GM21576 (cell line): ENCODE data around the gene APOC1.
A peak's percentile ranks its signal among the peaks of the same experiment; 100 is the strongest.
"Not testable (repeated sequence)": the region's sequence is repeated elsewhere in the genome, so short reads cannot be mapped to it uniquely, and the experiment has no call there.

Source experiments
- ATAC-seq: cut with Tn5 transposase; IDR thresholded peaks from one replicate; pipeline ENCODE4 v1.9.1; 2021; ENCODE audit warnings: mild to moderate bottlenecking, moderate library complexity; ENCODE audit not compliant: unreplicated experiment

APOC1 gene

DNA sequence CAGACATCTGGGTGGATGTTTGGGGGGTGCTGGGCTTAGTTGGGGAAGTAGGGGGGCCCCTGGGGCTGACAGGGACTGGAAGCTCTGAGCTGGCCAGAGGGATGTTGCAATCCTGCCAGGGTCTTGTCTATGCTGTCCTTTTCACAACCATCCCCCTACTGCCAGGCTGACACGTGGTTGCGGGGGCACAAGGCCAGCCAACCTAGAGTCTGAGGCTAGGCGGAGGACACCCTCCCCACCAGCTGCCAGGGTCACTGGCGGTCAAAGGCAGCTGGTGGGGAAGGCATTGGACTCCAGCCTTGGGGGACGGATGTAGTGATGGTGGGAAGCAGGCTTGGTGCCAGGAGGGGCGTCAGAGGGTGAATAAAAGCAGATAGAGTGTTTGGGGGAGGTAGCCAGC lies 1.6 kb upstream of the APOC1 start:
- no peak for ATAC-seq

DNA sequence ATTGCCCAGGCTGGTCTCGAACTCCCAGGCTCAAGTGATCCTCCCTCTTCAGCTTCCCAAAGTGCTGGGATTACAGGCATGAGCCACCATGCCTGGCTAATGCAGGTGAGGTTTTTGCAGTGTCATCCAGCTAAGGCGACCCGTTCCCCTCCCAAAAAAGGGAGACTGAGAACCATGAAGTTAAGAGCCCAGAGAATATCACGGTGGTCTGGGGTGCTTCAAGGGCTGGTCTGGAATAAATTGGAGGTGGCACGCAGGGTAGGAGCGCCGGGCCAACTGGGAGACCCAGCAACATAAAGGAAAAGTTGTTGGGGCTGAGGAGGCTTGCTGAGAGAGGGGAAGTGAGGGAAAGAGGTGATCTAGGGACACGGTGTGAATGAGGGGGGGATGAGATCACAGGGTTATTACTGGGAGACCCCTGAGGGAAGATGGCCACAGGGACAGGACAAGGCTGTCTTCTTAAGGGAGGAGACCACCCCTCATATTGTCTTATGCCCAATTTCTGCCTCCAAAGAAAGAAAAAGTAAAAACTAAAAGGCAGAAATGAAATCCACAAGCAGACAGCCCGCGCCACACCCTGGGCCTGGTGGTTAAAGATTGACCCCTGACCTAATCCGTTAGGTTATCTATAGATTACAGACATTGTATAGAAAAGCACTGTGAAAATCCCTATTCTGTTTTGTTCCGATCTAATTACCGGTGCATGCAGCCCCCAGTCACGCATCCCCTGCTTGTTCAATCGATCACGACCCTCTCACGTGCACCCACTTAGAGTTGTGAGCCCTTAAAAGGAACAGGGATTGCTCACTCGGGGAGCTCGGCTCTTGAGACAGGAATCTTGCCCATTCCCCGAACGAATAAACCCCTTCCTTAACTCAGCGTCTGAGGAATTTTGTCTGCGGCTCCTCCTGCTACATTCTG lies 636 bp upstream of the APOC1 start:
- not testable (repeated sequence) for ATAC-seq

- ATAC-seq: no peak
Measured at GRCh38 chr19:44924243-44924725, 9.9 kb downstream of the APOC1 start.

DNA sequence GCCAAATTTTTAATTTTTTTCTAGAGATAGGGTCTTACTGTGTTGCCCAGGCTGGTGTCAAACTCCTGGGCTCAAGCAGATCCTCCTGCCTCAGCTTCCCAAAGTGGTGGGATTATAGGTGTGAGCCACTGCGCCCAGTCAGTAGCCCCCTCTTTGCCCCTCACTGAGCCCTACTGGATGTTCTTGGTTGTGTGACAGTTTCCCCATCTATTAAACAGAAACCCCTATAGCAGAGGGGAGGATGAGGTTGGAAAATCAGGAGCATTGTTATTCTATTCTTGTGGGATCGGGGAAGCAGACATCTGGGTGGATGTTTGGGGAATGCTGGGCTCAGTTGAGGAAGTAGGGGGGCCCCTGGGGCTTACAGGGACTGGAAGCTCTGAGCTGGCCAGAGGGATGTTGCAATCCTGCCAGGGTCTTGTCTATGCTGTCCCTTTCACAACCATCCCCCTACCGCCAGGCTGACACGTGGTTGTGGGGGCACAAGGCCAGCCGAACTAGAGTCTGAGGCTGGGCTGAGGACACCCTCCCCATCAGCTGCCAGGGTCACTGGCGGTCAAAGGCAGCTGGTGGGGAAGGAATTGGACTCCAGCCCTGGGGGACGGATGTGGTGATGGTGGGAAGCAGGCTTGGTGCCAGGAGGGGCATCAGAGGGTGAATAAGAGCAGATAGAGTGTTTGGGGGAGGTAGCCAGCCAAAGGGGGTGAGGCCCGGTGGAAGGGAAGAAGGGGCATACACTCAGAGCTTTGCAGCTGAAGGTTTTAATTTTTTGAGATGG lies 10.9 kb downstream of the APOC1 start:
- ATAC-seq: no peak

GRCh38 chr19:44926245-44927077 lies 12.1 kb downstream of the APOC1 start:
- not testable (repeated sequence) for ATAC-seq

- ATAC-seq: no peak
Measured at GRCh38 chr19:44927746-44928145, 13.3 kb downstream of the APOC1 start.

DNA sequence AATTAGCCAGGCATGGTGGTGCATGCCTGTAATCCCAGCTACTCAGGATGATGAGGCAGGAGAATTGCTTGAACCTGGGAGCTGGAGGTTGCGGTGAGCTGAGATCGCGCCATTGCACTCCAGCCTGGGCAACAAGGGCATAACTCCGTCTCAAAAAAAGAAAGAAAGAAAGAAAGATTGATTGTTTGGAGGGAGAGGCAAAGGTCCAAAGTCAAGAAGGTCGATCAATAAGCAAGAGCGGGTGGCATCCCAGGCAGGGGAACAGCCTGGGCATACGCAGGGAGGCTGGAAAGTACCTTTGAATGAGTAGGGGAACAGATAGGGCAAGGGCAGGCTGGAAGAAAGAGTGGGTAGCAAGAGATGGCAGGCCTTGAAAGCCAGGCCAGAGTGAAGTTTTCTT lies 15.7 kb downstream of the APOC1 start:
- ATAC-seq: no peak

DNA sequence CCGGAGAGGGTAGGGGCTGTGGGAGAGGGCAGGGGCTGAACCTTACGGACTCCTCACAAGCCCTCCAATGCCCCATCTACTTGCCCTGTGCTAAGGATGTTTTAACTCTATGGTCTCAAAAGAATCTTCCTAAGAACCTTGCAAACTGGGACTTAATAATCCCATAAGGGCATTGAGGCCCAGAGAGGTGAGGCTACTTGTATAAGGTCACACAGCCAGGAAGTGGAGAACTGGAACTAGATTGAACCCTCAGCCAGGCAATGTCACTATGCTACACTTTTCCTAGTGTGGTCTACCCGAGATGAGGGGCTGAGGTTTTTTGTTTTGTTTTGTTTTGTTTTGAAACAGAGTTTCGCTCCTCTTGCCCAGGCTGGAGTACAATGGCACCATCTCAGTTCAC lies 17.1 kb downstream of the APOC1 start:
- ATAC-seq: no peak

- no peak for ATAC-seq
Measured at GRCh38 chr19:44939668-44940067, 25.3 kb downstream of the APOC1 start.

DNA sequence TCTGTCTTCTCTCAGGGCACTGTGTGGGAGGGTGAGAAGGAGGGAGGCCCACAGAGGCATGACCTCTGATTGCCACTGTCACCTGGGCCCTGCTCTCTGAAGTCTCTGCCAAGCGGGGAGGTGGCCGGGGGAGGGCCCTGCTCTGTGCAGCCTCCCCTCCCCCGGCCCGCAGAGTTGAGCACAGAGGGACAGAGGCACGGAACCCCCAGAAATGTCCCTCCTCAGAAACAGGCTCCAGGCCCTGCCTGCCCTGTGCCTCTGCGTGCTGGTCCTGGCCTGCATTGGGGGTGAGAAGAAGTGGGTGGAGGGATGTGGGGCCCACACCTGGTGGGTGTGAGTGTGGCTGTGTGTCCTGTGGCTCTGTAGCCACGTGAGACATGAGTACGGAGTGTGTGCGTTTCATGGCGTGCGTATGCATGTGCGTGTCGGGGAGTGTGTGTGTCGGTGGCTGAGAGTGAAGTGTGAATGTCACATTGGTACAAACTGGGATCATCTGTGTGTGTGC lies 27.7 kb downstream of the APOC1 start, which contains the start of gene APOC4:
TSS of gene APOC4 (plus strand) at position 171 of the 505 bp plus-strand sequence. CDS start at position 212, 41 bp downstream.
- ATAC-seq: no peak

DNA sequence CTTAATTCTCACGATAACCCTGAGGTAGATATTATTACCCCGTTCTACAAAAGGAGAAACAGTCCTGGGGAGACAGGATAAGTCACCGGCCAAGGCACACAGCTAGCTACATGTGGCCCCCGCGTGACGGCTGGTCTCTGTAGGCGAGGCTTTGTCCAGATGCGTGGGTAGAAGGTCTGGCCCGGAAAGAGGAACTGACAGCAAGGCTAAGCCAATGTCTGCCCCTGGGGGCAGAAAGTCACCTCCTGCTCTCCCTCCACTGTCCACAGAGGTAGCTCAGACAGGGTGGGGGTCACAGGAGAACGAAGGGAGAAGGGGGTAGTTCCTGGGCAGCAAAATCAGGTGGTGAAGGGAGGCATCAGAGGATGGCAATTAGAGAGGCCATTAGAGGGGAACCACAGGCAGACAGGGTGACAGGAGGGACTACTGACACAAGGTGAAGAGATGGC lies 29.4 kb downstream of the APOC1 start:
- ATAC-seq: no peak

DNA sequence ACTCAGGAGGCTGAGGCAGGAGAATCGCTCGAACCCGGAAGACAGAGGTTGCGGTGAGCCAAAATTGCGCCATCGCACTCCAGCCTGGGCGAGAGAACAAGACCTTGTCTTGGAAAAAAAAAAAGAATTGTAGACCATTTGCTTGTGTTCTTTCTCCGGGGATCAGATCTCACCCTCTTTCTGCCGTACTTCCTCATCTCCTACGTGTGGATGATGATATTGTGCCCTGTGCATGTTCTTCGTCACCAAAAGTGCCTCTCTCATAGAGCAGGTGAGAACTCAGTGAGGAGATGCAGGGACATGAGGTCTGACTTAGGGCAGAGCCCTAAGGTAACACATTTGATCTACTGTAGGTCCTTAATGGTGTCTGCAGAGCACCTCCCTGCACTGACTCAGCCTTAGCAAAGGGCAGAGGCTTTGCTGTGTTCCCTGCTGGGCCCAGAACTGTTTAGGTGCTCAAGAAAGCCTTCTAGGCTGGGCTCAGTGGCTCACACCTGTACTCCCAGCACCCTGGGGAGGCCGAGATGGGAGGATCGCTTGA lies 32.7 kb downstream of the APOC1 start:
- no peak for ATAC-seq

GRCh38 chr19:44948237-44948636 lies 33.8 kb downstream of the APOC1 start:
- no peak for ATAC-seq

DNA sequence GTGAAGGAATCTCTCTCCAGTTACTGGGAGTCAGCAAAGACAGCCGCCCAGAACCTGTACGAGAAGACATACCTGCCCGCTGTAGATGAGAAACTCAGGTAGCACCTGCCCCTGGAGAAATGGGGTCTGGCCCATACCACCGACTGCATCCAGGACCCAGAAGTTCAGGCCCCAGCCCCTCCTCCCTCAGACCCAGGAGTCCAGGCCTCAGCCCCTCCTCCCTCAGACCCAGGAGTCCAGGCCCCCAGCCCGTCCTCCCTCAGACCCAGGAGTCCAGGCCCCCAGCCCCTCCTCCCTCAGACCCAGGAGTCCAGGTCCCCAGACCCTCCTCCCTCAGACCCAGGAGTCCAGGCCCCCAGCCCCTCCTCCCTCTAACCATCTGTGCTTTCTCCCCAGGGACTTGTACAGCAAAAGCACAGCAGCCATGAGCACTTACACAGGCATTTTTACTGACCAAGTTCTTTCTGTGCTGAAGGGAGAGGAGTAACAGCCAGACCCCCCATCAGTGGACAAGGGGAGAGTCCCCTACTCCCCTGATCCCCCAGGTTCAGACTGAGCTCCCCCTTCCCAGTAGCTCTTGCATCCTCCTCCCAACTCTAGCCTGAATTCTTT lies 34.5 kb downstream of the APOC1 start:
- ATAC-seq: no peak

GRCh38 chr19:44949550-44949949 lies 35.1 kb downstream of the APOC1 start:
- no peak for ATAC-seq

DNA sequence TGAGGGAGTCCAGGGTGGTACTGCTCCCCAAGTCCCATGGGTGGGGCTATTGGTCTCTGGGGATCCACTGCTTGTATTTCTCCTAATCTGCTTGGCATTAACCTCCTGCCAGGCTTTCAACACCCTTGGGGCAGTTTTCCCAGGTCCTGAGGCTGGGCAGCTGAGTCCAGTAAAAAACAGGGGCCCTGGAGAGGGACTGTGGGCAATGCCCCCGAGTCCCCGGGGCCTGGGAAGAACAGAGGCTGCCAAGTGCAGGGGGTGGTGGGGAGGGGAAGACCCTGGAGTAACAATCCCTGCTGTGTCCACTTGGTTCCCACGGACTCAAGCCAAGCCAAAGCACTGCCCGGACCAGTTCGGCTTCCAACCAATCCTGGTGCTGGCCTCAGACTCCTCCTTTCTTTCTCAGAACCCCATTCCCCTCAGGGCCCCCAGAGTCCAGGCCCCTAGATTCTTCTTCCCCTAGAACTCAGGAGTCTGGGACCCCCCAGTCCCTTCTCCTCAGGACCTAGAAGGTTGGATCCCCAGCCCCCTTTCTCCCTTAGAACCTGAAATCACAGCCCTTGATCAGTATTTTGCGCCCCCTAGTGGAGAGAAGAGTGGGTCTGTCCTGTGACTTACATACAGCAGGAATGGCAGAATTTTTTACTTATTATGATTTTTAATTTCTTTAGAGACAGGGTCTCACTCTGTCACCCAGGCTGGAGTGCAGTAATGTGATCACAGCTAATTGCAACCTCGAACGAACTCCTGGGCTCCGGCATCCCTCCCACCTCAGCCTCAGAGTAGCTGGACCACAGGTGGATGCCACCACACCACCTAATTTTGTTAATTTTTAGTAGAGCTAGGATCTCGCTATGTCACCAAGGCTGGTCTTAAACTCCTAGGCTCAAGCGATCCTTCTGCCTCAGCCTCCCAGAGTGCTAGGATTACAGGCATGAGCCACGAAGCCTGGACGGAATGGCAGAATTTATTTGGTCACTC lies 37.1 kb downstream of the APOC1 start:
- ATAC-seq: no peak

DNA sequence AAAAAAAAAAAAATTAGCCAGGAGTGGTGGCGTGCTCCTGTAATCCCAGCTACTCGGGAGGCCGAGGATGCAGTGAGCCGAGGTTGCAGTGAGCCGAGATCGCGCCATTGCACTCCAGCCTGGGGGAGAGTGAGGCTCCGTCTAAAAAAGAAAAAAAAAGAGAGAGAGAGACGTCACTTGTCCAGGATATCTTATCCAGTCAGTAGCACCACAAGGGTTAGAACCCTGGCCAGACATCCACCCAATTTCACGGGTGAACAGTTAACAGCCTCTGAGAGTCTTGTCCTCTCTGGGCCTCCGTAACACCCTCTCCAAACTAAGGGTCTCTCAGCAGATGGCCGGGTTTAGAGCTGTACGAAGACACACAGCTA lies 39.9 kb downstream of the APOC1 start:
- ATAC-seq: no peak

DNA sequence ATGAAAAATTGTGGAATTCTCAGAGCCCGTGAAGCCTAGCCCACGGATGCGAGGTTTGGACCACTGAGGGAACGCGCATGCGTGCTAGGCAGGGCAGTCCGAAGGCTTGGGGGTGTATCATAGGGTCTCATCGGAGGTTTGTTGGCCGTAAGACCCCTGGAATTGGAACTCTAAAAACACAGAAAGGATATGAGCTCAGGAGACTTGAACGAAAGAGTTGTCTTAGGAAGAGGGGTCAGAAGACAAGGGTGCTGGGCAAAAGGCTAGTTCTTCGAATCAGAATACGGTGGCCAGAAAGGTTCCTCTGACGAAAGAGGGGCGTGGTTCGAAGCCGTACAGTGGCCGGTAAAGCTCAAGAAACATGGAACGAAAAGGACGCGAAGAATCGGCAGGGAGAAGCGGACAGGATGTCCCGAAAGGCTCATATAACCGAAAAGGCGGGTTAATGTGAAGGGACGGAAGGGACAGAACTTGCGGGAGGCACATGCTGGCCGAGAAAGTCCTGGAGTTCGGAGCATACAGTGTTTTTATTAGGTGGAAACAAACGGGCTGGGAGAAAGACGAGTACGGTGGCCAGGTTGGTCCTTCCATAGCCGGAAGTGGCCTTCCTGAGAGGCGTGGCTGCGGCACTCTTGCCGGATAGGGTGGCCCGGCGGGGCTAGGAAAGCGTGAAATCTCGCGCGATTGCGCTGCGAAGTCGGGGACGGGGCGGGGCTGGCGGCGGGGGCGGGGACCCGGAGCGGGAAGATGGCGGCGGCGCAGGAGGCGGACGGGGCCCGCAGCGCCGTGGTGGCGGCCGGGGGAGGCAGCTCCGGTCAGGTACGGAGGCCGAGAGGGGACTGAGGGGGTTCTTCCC lies 40.5 kb downstream of the APOC1 start, which contains the start of gene CLPTM1:
TSS of gene CLPTM1 (plus strand) at position 732 of the 856 bp plus-strand sequence. CDS start at position 748, 16 bp downstream.
- peak; percentile 75 for ATAC-seq
